Measurements from ENCODE around the gene ZNF576.

- peak in 1 of 2 donors; percentile 63 for TF ChIP-seq POLR2A (IDR thresholded peaks at IDR 0.05)
- TF ChIP-seq, protein P1, sequence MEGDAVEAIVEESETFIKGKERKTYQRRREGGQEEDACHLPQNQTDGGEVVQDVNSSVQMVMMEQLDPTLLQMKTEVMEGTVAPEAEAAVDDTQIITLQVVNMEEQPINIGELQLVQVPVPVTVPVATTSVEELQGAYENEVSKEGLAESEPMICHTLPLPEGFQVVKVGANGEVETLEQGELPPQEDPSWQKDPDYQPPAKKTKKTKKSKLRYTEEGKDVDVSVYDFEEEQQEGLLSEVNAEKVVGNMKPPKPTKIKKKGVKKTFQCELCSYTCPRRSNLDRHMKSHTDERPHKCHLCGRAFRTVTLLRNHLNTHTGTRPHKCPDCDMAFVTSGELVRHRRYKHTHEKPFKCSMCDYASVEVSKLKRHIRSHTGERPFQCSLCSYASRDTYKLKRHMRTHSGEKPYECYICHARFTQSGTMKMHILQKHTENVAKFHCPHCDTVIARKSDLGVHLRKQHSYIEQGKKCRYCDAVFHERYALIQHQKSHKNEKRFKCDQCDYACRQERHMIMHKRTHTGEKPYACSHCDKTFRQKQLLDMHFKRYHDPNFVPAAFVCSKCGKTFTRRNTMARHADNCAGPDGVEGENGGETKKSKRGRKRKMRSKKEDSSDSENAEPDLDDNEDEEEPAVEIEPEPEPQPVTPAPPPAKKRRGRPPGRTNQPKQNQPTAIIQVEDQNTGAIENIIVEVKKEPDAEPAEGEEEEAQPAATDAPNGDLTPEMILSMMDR (IDR thresholded peaks at IDR 0.05), result no peak
Observed at GRCh38 chr19:43619262-43620060, 23.1 kb downstream of the ZNF576 start, which contains the start of gene ZNF428.
